ENCODE data around the gene CAMTA1.

Gene CAMTA1

DNA sequence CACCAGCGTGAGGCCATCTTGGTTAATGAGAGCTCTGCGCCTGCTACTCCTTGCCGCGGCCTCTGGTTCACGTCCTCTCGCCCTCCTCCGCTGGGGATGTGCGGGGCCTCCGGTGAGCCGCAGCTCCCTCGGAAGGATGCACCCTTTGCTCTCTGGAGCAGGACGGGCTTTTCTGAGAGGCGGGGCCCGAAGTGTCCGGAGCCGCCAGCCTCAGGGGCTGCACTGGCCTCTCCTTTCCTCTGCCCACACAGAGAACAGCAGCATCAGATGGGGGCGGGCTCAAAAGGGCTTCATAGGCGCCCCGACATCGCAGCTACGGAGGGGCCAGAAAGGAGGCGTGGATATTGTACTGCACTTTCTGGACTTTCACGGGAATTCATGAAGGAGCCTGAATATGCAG lies 284.7 kb downstream of the CAMTA1 start:
- DNase-seq (ENCODE audit: low spot score) = no peak
- no peak for FAIRE-seq

DNA sequence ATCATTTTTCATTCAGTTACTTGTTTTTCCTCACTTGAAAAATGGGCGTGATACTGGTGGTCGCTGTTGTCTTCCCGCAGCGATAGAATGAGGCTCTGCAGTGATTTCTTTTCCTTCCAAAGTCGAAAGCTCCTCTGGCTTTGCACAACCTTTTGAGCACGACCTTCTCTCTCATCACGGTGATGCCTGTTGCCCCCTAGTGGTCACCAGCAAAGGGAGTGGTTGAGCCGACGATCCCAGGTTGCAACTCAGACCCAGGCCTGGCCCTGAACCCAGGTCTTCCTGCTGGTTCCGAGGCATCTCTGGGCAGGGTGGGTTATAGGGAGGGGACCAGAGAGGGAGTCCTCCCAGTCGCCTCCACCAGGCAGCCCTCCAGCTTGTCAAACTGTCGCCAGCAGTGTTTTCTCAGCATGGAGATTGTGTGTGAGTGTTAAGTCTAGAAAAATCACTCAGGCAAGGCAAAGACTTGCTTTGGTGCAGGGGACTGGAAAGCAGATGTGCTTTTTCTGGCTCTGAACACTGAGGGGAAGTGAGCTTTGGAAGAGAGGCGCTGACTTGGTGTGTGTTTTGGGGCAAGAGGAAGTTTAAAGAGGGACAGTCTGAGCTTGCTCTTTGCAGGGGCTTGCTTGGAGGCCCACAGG lies 285.3 kb downstream of the CAMTA1 start:
- FAIRE-seq = no peak

DNA sequence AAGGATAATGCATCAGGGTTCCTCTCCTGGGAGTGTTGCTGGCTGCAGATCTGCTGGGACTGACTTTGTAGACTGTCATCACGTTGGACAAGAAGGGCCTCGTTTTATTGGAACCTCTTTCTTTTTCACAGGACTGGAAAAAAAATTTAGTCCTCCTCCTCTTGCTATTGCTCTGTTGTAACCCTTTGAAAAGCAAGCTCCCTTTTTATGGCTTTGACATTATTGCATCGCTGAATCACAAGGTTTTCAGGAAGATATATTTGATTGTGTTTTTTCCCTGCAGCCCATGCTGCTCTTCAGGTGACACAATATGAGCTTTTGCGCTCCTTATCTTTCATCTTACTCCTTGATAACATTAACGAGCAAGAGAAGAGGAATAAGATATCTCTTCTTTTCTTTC lies 290.9 kb downstream of the CAMTA1 start:
- no peak for FAIRE-seq
- DNase-seq (ENCODE audit: low spot score) = no peak

More for the DNA sequence above, 285.3 kb downstream of the CAMTA1 start:
- peak; percentile 42 for DNase-seq (ENCODE audit: low spot score)

GRCh38 chr1:7076572-7076971 lies 291.3 kb downstream of the CAMTA1 start:
- FAIRE-seq = no peak

DNA sequence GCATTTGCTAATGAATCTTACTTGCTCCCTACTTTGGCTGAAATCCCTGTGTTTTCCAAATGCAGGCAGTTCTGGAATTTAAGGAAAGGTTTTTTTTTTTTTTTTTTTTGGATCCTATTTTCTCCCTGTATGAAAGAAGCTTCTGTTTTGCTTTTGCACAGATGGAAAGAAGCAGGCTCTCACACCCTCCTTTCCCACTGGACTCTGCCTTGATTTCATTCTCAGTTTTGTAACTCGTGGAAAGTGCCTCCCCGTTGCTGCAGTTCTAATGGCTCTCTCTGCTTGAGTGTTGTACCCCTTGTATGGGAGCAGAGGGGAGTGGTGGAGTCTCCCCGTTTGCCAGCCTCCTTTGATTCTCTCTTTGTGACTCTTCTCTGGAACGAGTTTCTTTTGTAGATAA lies 291.9 kb downstream of the CAMTA1 start:
- FAIRE-seq = no peak
- DNase-seq (ENCODE audit: low spot score) = no peak

More at GRCh38 chr1:7076572-7076971, 291.3 kb downstream of the CAMTA1 start:
- no peak for DNase-seq (ENCODE audit: low spot score)

GRCh38 chr1:7077970-7078369 lies 292.7 kb downstream of the CAMTA1 start:
- no peak for DNase-seq (ENCODE audit: low spot score)
- no peak for FAIRE-seq

DNA sequence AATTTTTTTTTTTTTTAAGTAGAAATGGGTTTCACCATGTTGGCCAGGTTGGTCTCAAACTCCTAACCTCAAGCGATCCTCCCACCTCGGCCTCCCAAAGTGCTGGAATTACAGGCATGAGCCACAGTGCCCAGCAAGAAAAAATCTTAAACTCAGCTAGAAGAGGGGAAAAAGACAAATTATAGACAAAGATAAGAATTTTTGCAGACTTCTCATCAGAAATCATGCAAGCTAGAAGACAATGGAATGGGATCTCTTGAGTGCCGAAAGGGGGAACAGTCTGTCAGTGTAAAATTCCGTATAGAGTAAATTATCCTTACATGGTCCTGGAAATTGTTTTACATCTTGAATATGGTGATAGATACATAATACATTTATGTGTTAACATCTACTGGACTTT lies 294.4 kb downstream of the CAMTA1 start:
- no peak for DNase-seq (ENCODE audit: low spot score)
- no peak for FAIRE-seq

GRCh38 chr1:7084232-7084894 lies 299.1 kb downstream of the CAMTA1 start:
- FAIRE-seq (no peak), DNase-seq (ENCODE audit: low spot score) (no peak)

DNA sequence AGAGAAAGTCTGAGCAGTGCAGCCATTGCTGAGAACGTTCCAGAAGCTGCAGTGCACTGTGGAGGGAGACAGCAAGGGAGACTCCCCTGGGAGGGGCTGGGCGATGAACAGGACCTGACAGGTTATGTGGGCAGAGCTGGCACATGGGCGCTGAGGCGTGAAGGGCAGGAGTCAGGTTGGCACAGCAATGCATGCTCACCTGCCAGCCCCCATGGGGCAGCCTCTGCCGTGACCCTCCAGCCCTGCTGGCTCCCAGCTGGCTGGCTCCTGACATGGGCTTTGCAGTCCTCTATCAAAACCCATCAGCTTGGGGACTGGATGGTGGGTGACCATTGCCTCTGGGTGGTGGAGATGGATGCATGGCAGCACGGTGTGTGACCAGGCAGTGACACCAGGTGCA lies 300.3 kb downstream of the CAMTA1 start:
- no peak for DNase-seq (ENCODE audit: low spot score)
- FAIRE-seq = no peak

DNA sequence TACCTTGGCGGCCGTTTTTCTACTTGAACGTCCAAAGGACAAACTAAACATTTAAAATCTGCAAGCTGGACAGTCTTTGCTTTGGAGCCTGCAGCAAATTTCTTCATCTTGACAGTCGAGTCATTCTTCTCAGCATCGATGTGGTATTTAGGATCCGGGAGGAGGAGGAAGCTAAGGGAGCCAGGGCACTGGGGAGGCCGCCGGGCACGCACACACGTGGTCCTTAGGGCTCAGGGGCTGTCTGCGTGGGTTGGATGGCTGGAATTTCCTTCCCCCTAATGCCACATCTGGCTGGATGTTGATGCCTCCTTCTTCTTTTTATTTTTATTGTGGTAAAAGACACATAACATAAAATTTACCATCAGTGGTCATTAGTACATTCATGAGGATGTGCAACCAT lies 300.9 kb downstream of the CAMTA1 start:
- FAIRE-seq = no peak

GRCh38 chr1:7087888-7088287 lies 302.6 kb downstream of the CAMTA1 start:
- FAIRE-seq (no peak), DNase-seq (ENCODE audit: low spot score) (no peak)

More for the DNA sequence above, 300.9 kb downstream of the CAMTA1 start:
- DNase-seq (ENCODE audit: low spot score) = no peak

DNA sequence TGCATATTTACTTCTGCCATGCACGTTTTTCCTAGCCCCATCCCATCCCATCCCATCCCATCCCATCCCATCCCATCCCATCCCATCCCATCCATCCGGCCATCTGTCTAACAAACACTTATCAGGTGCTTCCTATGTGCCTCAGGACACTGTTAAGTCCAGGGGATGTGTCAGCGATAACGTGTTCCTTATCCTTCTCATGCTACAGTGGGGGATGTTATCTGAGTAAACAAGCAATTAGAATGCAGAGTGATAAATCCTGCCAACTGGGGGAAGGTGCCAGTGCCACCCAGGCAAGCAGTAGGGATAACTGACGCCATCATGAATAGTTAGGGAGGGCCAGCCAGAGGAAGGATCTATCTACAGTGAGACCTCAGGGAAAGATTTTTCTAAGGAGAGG lies 304.2 kb downstream of the CAMTA1 start:
- no peak for FAIRE-seq
- no peak for DNase-seq (ENCODE audit: low spot score)

DNA sequence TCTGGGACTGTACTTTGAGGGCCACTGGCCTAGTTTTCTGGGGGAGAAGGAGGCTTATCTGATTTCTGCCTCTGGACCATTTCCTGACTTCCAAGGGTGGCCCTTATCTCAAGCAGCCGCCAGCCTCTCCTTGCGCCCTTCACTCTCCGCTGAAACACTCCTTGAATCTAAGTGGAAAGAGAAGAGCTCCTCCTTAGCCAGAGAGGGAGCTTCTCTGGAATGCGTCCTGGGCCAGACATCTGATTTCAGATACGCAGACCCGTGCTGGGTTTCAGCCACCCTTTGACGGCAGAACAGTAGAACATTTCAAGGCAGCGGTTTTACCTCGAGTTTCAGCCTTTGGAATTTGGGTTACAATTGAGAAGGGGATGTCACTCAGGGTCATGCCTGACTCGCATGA lies 308.0 kb downstream of the CAMTA1 start:
- DNase-seq (ENCODE audit: low spot score) (no peak), FAIRE-seq (no peak)

DNA sequence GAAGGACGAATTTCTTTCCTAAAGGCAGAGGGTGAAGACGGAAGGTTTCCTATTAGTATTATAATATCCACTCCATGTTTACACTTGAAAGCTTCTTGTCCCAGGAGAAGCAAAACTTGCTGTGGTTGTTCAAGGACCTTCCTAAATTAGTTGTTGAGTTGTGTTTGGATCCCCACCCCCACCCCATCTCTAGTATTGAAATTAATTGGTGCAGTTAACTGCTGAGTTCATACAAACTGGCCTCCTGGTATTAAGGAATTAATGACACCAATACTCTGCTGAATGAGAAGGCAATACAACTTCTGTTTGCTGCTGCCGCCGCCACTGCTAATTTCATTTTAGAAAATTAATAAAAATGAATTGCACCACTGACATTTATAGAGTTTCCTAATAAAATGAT lies 308.8 kb downstream of the CAMTA1 start:
- FAIRE-seq = no peak
- no peak for DNase-seq (ENCODE audit: low spot score)

DNA sequence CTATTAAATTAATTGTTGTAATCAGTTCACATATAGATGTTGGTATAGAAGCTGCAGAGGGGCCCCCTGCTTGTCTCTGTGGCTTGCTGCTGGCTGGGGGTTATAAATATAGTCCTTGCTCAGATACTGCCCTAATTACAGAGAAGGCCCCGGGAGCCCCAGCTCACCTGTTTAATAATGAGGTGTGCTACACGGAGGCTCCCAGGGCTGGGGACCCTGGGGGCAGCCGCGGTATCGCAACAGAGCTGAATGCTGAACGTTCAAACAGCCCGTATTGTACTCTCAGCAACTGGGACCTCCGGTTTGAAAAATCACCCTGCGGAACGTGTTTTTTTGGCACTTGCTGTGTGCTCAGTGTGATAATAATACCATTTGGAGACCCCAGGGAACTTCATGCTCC lies 309.3 kb downstream of the CAMTA1 start:
- FAIRE-seq = no peak
- no peak for DNase-seq (ENCODE audit: low spot score)

- FAIRE-seq = no peak
- no peak for DNase-seq (ENCODE audit: low spot score)
Observed at GRCh38 chr1:7095343-7095964, 310.2 kb downstream of the CAMTA1 start.

DNA sequence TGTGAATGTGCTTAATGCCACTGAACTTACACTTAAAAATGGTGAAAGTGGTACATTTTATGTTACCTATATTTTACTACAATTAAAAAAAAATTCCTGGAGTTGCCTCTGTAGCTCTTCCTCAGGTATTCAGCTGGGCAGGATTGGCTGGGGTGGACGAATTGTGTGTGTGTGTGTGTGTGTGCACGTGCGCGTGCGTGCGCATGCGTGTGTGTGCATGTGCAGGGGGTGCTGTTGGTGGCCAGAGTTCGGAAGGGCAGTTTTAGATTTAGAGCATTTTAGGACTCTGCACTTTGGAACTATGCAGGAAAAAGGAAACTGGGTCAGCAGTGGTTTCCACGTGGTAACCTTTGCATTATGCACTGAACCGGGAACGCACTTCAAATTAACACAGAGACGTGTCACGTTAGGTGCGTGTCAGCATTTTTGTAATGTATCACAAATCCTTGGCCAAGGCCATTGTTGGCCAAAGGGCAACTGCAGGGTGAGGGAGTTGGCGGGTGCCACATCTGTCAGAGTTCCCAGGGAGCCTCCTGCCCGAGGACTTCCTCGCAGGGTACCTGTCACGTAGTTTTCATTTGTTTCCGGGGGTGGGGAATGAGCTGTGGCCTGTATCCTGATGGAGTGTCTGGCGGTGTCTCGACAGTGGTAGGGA lies 312.8 kb downstream of the CAMTA1 start:
- DNase-seq (ENCODE audit: low spot score) (no peak), FAIRE-seq (no peak)

- DNase-seq (ENCODE audit: low spot score) (no peak), FAIRE-seq (no peak)
Observed at GRCh38 chr1:7098641-7099040, 313.4 kb downstream of the CAMTA1 start.

GRCh38 chr1:7100479-7100878 lies 315.2 kb downstream of the CAMTA1 start:
- FAIRE-seq (no peak), DNase-seq (ENCODE audit: low spot score) (no peak)

DNA sequence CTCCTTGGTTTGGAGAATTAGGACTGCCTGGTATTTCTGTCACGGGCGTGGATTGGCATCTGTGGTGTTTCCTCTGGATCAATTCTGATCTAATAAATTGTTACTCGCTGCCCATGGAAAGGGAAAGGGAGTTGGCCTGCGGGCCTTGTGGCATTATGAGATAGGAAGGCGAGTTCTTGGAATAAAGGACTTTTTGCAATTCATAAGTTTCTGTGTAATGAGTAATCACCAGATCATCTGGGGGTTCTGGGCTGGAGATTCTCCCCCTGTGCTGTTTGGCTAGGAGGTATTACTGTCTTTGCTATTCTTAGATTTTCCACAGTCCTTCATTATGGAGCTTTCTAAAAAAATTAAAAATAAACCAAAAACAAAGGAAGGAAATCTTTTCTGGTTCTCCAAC lies 315.9 kb downstream of the CAMTA1 start:
- FAIRE-seq (no peak), DNase-seq (ENCODE audit: low spot score) (no peak)

DNA sequence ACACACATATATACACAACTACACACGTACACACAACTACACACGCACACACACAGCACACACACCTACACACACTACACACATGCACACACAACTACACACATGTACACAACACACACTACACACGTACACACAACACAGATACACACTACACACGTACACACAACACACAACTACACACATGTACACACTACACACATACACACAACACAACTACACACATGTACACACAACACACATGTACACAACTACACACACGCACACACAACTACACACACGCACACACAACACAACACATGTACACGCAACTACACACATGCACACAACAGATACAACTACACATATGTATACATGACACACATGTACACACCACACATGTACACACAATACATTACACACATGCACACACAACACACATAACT lies 318.1 kb downstream of the CAMTA1 start:
- FAIRE-seq = no peak
- no peak for DNase-seq (ENCODE audit: low spot score)

DNA sequence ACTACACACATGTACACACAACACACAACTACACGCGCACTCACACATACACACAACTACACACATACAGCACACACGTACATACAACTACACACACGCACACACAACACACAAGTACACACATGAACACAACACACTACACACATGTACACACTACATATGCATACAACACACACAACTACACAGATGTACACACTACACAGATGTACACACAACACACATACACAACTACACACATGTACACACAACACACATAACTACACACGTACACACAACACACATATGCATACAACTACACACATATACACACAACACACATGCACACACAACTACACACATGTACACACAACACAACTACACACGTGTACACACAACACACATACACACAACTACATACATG lies 318.6 kb downstream of the CAMTA1 start:
- FAIRE-seq = no peak
- no peak for DNase-seq (ENCODE audit: low spot score)
